Upper lobe of right lung (tissue), 1 donor: ENCODE data around the gene PSD. TPM values are rescaled to one million over a fixed set of nuclear protein-coding genes. Genes with fewer than 3 reads are reported as not detected.

ENCODE experiments used
- ATAC-seq: fragments of 200-7000 bp; cut with Tn5 transposase; one replicate; pipeline ENCODE4 v1.9.1; 2020; ENCODE audit warnings: mild to moderate bottlenecking, moderate library complexity
- DNase-seq: peaks from one replicate; pipeline ENCODE4 v3.0.0-alpha.2; 2020
- H3K27ac ChIP-seq: fragments of 200-600 bp; one replicate; pipeline ENCODE4 v1.8.0; 2022
- H3K27me3 ChIP-seq: fragments of 200-600 bp; one replicate; pipeline ENCODE4 v1.8.0; 2022; ENCODE audit warnings: mild to moderate bottlenecking
- H3K36me3 ChIP-seq: fragments of 200-600 bp; one replicate; pipeline ENCODE4 v1.8.0; 2022
- H3K4me1 ChIP-seq: fragments of 200-600 bp; one replicate; pipeline ENCODE4 v1.8.0; 2022
- H3K4me3 ChIP-seq: fragments of 200-600 bp; one replicate; pipeline ENCODE4 v1.8.0; 2022; ENCODE audit warnings: mild to moderate bottlenecking
- H3K9me3 ChIP-seq: fragments of 200-600 bp; one replicate; pipeline ENCODE4 v1.8.0; 2022
- CTCF ChIP-seq: fragments of 200-600 bp; IDR thresholded peaks from one replicate; pipeline ENCODE4 v1.8.0; 2022; ENCODE audit warnings: antibody characterized with exemption
- intact Hi-C: fragments of 100-400 bp; cut with DNase I; formaldehyde crosslinking; loops from one replicate; pipeline ENCODE4 v1.11.0; 2022
- long read RNA-seq: library from polyadenylated mRNA; unstranded; transcript quantifications from one replicate; pipeline ENCODE4 v2.0.0, GENCODE V29; 2021
- total RNA-seq: library from RNA; stranded (reverse); fragmentation: NEBNext Ultra II Directional; extraction: Animal tissue kit (Norgen Biotek cat#: 25700); gene quantifications from one replicate; pipeline ENCODE4 v1.2.1, GENCODE V29; 2021
- donor health status: DM: no; HTN: yes; CAD: no; lungs with severe emphysema.

PSD gene
- 3.5 TPM for total RNA-seq
- long read RNA-seq, partial matches to known transcripts, result 4 of 8 reads
- long read RNA-seq, other reads (novel, unspliced or antisense), result 4 of 8 reads

- H3K27ac ChIP-seq, result no peak within 1 kb of the TSS
- TF ChIP-seq CTCF, result no peak
- H3K9me3 ChIP-seq, result no peaks in the 10 kb centered on the region
- intact Hi-C loops, result no loop called here
- peaks cover 36% of the 10 kb centered on the region for H3K27me3 ChIP-seq
- H3K4me1 ChIP-seq, result peaks cover 30% of the 10 kb centered on the region
- peaks cover 8% of the 10 kb centered on the region for H3K36me3 ChIP-seq
- H3K4me3 ChIP-seq, result peak within 1 kb of the TSS; percentile 81
- DNase-seq (no peak), ATAC-seq (no peak)
Measured at GRCh38 chr10:102418622-102419268, at the start of gene PSD. Gene PSD, minus strand, starts transcription at chr10:102418785. Its CDS starts 1,747 bp downstream, at chr10:102417038.

- DNase-seq (no peak), ATAC-seq (peak; percentile 75)
- no peaks in the 10 kb centered on the region for H3K27me3 ChIP-seq
- TF ChIP-seq CTCF, result no peak
- peaks cover 4% of the 10 kb centered on the region for H3K4me1 ChIP-seq
- H3K27ac ChIP-seq, result peak overlapping the region; percentile 60
- H3K9me3 ChIP-seq, result no peaks in the 10 kb centered on the region
- H3K4me3 ChIP-seq, result no peak overlapping the region
- H3K36me3 ChIP-seq, result peaks cover under 1% of the 10 kb centered on the region
- intact Hi-C loops, result no loop called here
Measured at GRCh38 chr10:102467971-102468438, 49.4 kb upstream of the PSD start.

GRCh38 chr10:102467318-102467717 lies 48.7 kb upstream of the PSD start:
- Histone ChIP-seq H3K4me3 (no peak overlapping the region), H3K4me1 (peaks cover 7% of the 10 kb centered on the region), H3K27ac (no peak overlapping the region), H3K27me3 (no peaks in the 10 kb centered on the region), H3K9me3 (no peaks in the 10 kb centered on the region), H3K36me3 (no peaks in the 10 kb centered on the region)
- TF ChIP-seq CTCF, result no peak
- intact Hi-C loops, result no loop called here
- no peak for ATAC-seq
- DNase-seq, result no peak

- no peak for TF ChIP-seq CTCF
- Histone ChIP-seq H3K9me3 (no peaks in the 10 kb centered on the region), H3K4me1 (peaks cover 16% of the 10 kb centered on the region), H3K27ac (no peak overlapping the region), H3K36me3 (no peaks in the 10 kb centered on the region), H3K27me3 (no peaks in the 10 kb centered on the region), H3K4me3 (no peak overlapping the region)
- DNase-seq (no peak), ATAC-seq (no peak)
- intact Hi-C loops, result no loop called here
Measured at GRCh38 chr10:102465466-102465865, 46.9 kb upstream of the PSD start.

GRCh38 chr10:102463983-102464382 lies 45.4 kb upstream of the PSD start:
- H3K9me3 ChIP-seq, result no peaks in the 10 kb centered on the region
- intact Hi-C loops, result no loop called here
- no peak for ATAC-seq
- H3K27me3 ChIP-seq, result no peaks in the 10 kb centered on the region
- peaks cover 12% of the 10 kb centered on the region for H3K4me1 ChIP-seq
- DNase-seq, result no peak
- H3K4me3 ChIP-seq, result no peak overlapping the region
- H3K36me3 ChIP-seq, result no peaks in the 10 kb centered on the region
- H3K27ac ChIP-seq, result no peak overlapping the region
- no peak for TF ChIP-seq CTCF
